Activated naive CD8-positive, alpha-beta T cell treated with anti-CD3 and anti-CD28 coated beads, Interleukin-2, amount 50 U/mL, for 16 hours (primary cell): Measurements from ENCODE around the gene FBXO42.
A peak's percentile ranks its signal among the peaks of the same experiment; 100 is the strongest.
"Not testable (repeated sequence)": the region's sequence is repeated elsewhere in the genome, so short reads cannot be mapped to it uniquely, and the experiment has no call there.

Source experiments
- DNase-seq: peaks from one replicate; pipeline ENCODE4 v3.0.0-alpha.2; 2020; ENCODE audit warnings: low read depth, low spot score

Gene FBXO42

DNA sequence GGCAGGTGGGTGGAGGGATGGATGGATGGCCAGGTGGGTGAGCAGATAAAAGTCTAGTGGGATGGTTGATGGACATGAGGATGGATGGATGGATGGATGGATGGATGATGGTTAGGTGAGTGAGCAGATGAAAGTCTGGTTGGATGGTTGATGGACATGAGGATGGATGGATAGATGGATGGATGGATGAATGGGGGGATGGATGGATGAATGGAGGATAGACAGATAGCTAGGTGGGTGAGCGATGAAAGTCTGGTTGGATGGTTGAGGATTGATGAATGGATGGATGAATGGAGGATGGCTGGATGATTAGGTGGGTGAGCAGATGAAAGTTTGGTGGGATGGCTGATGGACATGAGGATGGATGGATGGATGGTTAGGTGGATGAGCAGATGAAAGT lies 130.8 kb downstream of the FBXO42 start:
- DNase-seq: no peak

DNA sequence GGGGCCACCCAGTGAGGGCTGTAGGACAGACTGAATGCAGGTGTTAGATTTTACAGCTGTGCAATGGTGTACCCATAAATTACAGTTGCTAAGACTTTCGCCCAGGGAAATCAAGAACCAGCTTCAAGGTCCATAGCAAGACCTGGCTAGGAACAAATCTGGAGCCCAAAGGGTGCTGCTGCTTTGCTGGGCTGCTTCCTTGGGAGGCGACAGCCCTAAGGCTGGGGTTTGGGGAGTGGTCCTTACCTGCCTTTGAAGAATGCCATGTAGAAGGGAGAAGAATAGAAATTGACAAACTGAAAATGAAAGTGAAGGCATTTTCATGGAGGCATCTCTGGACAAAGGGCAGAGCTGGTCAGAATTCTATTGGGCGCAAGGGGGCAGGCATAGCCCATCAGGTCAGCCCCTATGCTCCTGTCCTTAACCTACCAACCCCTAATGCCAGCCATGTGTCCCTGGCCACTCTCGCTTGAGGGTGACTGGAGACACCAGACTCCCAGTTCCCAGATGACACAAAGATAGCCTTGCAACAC lies 132.2 kb downstream of the FBXO42 start:
- DNase-seq: no peak

DNA sequence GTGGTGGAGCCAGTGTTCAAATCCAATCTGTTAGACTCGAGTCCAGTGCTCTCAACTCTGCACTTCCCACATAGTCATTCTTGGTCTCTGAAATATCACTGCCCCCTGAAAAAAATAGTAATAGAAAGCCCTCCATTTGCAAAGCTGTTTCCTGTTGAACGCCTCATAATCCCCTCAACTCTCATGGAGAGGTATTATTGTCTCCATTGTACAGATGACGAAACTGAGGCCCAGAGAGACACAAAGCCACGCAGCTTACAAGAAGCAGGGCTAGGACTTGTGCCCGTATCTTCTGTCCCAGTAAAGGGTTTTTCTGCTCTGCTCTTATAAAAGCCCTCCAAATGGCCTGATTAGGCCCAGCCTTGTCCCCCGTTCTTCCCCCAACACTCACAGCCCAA lies 133.6 kb downstream of the FBXO42 start:
- DNase-seq: no peak

DNA sequence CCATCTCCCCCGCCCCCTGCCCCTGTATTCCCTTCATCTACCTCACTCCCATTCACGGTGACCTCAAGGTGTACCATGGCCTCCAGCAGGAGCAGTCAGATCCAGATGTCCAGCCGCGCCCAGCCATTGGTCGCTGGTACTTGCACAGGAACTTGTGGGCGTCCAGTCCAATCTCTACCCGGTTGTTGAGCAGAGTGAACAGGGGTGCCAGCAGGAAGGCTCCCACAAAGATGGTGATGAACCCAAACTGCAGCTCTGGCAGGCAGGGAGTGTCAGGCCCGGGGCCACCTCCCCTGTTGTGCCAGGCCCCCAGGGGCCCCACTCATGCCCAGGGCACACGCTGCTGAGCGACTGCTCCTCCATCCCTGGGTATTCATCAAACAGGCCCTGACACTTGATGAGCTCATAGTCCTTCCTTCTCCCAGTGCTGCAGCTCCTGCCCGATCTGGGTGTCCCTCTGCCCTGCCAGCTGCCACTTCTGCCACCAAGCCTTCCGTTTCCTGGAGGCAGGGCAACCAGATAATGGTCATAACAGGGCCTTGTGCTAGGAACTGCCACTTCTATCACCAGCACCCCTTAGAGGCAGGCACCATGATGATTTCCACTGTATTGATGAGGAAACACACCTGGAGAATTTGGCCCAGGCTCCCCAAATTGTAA lies 134.1 kb downstream of the FBXO42 start:
- DNase-seq: no peak

DNA sequence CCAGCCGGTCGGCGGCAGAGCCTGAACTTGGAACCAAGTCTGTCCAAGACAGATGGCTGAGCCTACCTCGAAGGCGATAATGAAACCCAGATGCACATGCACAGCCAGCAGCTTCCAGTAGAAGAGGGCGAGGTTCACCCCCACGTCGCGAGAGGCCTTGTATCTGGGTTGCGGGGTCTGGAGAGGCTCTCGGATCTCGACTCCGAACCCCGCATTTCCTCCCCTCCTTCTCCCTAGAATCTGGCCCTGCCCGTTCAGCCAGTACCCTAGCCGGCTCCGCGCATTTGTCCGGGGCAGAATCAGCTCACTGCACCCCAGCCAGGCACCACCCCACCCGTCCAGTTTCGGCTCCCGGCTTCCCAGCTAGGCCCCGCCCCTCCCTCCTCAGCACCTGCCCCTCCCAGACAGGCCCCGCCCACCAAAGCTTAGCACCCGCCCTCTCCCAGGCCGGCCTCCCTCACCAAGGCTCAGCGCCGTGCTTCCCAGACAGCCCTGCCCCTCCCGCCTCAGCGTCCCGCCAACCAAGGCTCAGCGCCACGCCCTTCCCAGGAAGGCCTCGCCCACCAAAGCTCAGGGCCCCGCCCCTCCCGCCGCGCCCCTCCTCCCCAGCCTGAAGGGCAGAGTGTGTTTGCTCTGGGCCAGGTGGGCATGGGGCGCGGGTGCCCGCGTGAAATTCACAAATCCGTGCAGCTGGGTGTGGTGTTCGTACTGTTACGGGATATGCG lies 135.1 kb downstream of the FBXO42 start:
- DNase-seq: peak; percentile 86

DNA sequence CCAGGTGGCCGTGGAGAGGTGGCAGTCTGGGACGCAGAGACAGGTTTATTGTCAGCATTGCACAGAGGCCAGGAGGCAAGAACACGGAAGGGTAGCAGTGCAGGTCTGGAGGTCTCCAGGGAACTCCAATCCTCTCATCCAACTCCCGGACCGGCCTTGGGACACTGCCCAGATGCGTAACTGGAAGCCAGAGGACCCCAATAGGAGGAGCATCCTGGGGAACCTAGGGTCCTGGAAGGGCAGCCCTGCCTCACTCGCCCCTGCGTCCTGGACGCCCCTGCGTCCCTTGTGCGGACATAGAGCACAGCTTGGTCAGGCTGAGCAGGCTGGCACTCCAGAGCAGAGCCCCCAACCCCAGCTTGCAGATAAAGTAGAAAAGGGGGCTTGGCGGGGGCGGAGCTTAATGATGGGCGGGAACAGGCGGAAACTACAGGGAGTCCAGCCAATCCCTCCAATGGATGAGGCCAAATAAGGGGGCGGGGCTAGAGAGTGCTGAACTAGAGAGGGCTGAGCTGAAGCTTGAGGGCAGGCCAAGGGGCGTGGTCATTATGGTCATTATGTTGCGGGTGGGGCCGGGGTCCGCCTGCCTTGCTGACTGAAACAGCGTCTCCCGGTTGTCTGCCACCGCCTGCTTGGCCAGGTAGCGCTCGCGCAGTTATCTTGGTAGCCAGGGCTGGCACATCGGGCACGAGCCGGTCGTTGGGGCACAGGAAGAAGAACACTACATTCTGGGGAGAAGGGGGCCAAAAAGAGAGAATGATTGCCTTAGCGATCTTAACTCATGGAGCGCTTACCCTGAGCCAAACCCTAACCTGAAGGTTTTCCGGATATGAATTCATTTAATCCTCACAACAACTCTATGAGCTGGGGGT lies 136.2 kb downstream of the FBXO42 start:
- no peak for DNase-seq

DNA sequence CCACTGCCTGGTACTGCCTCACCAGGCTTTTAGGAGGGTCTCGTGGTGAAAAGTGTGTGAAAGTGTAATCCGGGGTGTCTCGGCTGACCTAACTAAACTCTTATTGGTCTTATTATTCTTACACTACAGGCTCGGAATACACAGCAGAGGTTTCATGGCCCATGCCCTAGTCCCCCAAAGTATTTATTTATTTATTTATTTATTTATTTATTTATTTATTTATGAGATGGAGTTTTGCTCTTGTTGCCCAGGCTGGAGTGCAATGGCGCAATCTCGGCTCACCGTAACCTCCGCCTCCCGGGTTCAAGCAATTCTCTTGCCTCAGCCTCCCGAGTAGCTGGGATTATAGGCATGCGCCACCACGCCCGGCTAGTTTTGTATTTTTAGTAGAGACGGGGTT lies 137.0 kb downstream of the FBXO42 start:
- not testable (repeated sequence) for DNase-seq

DNA sequence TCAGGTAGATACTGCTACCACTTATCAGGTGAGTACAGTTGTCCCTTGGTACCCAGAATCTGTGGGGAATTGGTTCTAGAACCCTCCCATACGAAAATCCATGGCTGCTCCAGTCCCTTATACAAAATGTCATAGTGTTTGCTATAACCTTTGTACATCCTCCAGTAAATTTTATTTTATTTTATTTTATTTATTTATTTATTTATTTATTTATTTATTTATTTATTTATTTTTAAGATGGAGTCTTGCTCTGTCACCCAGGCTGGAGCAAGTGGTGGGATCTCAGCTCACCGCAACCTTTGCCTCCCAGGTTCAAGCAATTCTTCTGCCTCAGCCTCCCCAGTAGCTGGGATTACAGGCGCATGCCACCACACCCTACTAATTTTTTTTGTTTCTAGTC lies 138.7 kb downstream of the FBXO42 start:
- not testable (repeated sequence) for DNase-seq

DNA sequence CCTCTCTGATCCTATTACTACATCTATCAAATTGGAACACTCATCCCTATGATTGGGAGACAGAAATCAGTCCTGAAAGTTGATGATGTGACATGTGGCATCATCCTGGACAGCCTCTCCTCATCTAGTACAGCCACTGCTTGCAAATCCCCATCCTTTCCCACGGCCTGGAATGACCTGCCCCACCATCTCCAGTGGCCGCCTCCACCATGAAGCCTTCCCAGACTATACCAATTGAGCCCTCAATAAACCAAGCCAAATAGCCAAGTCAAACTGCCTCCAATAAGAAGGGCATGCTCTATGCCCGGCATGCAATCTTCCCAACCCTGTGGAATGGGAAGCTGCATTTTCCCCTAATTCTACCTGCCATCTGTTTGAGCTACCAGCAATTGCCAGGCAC lies 139.3 kb downstream of the FBXO42 start:
- DNase-seq: no peak

DNA sequence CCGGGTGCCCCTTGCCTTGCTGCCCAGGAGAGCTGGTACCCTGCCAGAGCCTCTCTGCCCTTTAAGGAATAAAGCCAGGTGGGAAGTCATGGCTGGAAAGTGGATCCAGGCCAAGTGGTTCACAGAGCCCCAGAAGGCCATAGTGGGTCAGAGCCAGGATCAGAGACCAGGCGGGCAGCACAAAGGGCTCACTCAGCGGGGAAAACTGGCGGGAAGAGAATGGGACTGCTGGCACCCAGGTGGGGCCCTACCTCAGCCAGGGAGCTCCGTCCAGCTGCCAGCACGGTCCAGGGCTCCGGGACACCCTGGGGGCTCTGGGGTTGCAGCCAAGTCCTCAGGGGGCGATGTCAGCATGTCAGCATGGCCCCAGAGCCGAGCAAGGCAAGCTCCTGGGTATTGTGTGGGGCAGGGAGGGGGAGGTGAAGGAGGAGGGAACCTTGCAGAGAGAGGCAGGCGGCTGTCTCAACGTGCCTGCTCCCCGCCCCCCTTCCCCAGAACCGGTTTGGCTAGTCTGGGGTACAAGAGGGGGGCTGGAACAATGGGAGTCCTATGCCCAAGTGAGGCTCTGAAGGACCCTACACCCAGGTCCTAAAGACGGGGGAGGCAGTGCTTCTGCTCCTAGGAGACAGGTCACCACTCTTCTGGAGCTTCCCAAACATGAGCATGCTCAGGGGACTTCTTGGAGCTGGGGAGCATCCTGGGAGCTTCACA lies 139.9 kb downstream of the FBXO42 start, which contains the start of gene ARHGEF19:
Gene ARHGEF19 (minus strand): TSS at position 402 of the 711 bp plus-strand sequence. CDS start 3,598 bp downstream, outside the sequence.
- no peak for DNase-seq

DNA sequence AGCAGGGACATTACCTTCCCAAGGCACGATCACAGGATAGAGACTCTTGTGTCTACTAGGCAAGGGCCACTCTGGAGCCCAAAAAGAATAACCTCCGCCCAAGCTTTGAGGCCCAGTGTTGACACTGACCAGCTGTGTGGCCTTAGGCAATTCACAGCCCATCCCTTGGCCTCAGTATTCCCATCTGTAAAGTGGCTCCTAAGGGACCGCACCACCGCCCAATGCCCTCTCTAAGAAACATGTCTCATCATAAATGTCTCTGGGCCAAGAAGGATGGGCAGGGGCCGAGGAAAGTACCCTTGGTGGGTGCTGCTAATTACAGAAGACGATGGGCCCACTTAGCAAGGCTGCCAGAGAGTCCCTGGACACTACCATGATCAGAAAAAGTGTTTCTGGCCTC lies 140.5 kb downstream of the FBXO42 start:
- DNase-seq: no peak

DNA sequence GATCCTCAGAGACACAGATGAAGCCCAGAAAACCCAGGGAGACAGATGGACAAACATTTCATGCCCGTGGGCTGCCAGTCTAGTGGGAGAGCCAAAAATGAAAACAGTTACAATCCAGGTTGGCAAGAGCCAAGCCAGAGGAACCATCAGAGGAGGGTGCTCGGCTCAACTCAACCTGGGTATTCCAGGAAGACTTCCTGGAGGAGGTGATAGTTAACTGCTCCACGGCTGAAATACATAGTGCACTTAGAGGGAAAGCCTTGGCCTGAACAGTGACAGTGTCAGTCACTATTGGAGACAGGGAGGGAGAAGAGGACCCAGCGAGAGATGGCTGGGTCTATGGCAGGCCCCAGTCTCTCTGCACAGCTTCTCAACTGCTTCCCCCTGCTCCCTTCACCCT lies 141.7 kb downstream of the FBXO42 start:
- DNase-seq: no peak

DNA sequence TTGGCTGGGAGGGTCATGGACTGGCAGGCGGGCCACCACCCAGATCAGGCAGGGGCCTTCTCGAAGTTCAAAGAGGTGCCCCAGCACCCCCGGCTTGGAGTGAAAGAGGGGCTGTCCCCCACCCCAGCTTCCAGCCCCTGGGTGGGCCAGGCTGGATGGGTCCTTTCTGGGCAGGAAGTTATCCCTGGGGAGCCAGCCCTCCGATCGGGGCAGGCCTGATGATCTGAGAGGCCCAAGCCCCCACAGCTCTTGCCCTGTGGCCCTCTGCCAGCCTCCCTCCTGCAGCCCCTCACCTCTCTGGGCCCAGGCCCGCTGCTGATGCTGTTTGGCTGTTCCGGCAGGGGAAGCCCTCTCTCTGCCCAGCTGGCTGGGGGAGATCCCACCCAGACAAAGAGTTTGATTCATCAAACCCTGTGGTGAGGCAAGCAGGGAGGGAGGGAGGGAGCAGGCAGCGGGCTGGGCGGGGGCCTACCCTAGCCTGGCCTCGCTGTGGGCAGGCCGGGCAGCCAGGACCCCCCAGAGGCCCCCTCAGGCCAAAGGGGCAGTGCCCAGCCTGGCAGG lies 142.4 kb downstream of the FBXO42 start:
- DNase-seq: no peak

DNA sequence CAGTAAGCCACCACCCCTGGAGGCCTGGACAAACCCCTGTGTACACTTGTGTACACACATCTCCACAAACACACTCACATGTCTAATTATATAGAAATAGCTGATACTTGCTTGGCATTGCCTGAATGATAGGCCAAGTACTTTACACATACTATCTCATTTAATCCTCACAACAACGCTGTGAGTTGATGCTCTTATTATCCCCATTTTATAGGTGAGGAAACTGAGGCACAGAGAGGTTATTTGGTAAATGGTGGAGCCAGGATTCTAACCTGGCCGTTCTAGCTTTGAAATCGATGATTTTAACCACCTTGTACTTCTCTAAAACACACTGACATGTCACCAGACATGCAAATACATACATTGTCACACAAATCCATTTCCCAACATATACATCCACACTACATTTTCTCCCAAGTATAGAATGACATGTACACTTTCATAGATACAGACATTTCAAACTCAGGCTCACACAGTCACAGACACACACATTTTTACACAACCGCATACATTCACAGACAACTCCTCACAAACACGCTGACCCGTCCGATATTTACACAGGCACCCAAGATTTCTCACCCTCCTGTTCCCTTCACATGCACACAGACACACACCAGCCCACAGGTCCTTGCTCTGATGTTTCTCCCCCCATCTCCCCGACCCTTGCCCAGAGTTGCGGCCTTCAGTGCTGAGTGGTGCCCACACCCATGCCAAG lies 143.0 kb downstream of the FBXO42 start:
- no peak for DNase-seq

DNA sequence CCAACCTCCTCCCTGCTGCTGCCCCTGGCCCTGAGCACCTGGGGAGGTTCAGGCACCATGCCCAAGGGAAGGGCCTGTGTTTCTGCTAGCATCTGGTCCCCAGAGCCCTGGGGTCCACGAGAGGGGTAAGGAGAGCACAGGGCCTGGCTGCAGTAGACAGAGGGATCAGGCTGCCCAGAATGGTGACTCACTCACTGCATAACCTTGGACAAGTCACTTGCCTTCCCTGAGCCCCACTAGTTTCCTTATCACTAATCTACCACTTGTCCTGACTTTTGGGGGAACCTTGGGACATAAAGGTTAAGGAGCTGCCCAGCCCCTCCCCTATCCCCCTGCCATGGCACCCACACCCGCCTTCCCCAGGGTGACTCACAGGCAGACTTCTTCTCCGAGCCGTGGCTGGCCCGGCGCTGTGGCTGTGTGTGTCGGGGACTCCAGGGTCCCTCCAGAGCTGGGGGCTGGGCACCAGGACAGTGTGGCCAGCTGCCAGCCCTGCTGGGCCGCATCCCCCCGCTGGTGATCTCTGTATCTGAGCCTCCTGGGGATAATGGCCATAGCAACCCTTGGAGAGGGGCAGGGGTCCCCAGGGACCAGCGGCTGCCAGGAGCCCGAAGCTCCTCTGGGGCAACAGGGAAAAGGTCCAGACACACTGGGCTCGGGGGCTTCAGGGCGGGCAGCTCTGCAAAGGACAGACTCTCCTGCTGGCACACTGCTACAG lies 143.9 kb downstream of the FBXO42 start:
- DNase-seq: no peak

DNA sequence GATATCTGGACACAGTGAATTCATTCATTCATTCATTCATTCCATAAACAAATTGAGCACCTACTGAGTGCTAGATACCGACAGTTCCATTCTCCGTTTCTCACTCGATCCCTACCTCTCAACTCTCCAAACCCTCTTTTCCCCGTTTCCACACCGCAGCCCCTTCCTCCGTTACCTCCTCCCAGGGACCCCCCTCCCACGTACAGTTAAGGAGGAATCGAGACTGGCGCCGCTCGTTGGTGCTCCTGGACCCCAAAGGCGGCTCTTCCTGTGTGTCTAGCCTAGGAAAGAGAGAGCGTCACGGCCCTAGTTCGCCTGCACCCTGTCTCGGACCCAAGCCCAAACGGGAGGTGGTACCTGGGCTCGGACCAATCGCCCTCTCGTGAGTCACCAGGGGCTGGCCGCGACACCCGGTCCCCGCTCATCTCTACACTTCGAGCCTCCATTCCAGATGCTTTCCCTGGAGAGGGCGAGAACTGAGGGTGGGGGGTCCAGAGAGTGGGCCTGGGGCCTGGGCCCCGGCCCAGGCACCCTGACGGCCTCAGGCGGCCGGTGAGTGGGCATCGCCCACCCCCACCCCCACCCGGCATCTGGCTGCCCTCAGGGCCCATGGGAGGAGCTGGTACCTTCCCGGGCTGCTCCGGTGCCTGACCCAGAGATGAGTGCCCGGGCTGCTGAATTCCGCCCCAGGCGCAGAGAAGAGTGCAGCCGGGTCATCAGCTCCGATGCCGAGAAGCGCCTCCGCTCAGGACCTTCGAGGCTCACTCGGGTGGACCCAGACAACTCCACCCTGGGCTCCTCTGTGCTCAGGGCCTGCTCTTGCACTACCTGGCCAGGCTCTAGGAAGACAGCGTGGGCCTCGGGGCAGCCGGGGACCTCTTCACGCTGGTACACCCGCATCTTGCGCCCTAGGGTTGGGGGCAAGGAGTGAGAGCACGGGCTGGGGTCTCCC lies 144.7 kb downstream of the FBXO42 start:
- DNase-seq: no peak

DNA sequence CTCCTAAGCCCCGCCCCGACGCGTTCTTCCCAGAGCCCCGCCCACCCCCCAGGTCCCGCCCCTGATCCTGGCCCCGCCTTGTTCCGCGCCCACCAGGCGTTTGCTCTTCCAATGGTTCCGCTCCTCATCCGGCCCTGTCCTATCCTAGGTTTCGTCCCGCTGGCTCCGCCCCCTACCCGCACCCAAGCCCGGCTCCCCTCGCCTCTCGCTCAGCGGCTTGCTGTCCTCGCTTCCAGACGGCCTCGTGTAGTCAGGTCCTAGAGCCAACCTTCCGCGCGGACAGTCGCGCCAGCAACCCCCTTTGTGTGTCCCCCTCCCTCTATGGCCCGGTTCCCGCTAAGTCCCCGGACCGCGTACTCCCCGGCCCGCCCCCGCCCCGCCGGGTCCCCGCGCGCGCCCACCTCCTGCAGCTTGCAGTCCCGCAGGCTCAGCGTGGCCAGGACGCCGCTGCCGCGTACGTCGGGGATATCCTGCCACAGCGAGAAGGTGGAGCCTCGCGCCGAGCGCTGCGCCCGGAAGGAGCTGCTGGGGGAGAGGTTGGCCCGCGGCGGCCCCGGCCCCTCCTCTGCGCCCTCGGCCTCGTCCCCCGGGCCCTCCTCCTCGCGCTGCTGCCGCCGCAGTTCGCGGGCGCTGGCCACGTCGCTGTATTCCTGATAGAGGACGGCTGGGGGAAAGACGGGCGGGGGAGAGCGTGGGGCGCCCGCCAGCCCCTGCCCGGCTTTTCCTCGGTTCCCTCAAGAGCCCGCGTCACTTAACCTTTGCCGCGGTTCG lies 145.5 kb downstream of the FBXO42 start:
- peak; percentile 87 for DNase-seq
